GM19438 (cell line): ENCODE data around the gene MYOM3.

ENCODE experiments used
- ATAC-seq: cut with Tn5 transposase; IDR thresholded peaks from one replicate; pipeline ENCODE4 v1.9.1; 2021; ENCODE audit warnings: low read depth; ENCODE audit not compliant: unreplicated experiment

Gene MYOM3

DNA sequence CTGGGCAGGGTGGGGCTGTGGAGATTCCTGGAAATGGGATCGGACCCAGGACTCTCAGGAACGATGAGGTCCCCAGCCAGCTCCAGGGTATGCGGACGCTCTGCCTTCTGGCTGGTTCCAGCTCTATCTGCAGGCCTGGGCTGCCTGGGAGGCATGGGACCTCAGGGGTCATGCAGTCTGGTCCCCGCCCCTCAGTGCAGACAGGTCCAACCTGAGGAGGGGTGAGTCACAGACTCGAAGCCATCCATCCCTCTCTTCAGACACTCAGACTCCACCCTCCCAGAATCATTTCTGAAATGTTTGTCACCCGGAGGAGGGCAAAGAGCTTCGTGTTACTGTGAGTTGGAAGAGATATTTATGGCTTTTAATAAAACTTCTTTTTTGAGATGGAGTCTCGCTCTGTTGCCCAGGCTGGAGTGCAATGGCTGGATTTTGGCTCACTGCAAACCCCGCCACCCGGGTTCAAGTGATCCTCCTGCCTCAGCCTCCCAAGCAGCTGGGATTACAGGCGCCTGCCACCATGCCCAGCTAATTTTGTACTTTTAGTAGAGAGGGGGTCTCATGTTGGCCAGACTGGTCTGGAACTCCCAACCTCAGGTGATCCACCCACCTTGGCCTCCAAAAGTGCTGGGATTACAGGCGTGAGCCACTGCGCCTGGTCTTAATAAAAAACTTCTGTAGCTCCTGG lies 5.9 kb upstream of the MYOM3 start:
- no peak for ATAC-seq

DNA sequence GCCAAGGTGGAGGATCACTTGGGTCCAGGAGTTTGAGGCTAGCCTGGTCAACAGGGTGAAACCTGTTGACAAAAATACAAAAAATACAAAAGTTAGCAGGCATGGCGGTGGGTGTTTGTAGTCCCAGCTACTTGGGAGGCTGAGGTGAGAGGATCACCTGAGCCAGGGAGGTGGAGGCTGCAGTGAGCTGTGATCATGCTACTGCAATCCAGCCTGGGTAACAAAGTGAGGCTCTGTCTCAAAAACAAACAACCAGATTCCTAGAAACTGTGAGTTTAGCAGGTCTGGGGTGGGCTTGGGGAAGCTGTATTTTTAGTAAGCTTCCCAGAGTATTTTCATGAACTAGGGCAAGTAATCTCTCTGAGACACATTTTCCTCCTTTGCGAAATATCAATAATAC lies 5.2 kb upstream of the MYOM3 start:
- ATAC-seq, result no peak

DNA sequence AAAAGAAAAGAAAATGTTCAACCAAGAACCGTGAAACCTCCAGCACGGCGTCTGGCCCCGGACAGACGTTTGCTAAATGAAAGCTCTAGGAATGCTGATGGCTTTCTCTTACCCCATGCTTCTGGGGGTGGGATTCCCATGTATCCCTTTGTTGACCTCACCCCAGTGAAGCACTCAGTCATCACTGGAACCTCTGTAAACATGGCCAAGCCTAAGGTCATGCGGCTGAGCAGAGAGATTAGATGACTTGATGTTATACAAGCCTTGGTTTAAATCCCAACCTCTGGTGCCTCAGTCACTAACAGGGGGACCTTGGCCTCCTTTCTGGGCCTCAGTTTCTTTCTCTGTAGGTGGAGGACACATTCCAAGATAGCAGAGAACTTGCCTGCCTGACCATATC lies 2.8 kb upstream of the MYOM3 start:
- ATAC-seq, result no peak

DNA sequence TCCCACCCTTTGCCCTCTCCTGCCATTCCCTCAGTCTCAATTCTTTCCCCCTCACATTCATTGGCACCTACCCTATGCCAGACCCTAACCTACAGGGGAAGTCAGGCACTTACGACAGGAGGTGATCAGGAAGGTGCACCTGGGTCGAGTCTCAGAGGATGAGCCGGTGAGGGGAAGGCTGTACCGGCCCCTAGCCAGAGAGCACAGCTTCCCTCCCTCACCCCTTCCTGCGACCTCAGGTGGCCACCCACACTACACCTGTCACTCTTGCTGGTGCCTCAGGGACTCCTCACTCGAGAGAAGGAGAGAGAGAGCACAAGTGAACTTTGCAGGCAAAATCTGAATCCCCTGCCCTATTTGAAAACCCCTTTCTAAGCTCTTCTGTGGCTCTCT lies 1.7 kb upstream of the MYOM3 start:
- no peak for ATAC-seq

DNA sequence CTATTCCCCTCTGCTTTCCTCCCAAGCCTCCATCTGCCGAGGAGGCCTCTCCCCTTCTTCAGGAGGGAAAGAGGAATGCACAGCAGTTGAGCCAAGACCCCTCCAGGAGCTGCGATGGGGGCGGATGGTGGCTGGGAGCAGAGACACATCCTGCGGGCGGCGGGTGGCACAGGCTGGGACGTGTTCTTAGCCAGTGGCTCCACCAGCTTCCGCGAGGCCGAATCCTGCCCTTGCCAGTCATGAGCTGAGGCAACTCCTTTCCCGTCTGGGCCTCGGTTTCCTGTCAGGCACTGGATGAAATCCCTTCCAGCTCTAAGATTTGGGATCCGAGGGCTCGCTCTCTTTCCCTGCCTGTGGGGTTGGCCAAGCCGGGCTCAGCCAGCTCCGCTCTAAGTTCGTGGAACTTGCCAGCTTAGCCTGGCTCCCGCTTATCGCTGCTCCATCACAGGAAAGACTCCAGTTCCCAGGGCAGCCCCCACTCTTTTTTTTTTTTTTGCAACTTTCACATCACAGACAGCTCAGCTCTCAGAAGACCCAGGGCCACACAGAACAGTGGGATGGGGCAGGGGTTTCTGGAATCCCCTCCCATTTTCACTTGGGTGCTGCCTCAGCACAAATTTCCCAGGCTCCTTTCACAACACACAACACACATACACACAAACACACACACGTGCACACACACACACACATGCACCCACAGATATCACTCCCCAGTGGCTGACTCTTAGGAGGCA lies 506 bp downstream of the MYOM3 start:
- ATAC-seq, result no peak

DNA sequence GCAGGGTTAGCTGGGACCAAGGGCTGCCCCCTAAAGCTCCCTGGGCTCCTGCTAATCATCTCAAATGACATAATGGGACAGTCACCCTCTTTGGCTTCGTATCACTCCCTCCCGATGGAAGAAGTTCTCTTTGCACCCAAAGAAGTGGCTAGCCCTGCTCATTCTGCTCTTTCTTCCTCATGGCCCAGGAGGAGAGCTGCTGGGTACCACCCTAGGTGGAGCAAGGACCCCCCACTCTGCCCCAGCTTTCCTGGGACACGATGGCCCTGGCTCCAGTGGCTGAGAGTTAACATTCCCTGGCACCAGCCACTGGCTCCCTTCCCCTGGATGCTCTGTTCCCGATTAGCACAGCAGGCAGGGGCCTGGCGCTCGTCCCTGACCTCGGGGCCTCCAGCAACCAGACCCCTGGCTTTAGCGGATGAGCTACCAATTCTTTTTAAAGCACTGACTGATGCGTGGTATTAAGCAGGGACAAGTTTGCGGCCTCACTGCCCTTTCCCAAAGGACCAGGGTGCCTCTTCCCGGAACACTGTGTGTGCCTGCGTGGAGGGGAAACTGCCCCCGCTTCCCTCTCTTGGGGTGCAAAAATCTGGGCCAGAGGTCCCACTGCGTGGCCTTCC lies 1.2 kb downstream of the MYOM3 start:
- no peak for ATAC-seq

DNA sequence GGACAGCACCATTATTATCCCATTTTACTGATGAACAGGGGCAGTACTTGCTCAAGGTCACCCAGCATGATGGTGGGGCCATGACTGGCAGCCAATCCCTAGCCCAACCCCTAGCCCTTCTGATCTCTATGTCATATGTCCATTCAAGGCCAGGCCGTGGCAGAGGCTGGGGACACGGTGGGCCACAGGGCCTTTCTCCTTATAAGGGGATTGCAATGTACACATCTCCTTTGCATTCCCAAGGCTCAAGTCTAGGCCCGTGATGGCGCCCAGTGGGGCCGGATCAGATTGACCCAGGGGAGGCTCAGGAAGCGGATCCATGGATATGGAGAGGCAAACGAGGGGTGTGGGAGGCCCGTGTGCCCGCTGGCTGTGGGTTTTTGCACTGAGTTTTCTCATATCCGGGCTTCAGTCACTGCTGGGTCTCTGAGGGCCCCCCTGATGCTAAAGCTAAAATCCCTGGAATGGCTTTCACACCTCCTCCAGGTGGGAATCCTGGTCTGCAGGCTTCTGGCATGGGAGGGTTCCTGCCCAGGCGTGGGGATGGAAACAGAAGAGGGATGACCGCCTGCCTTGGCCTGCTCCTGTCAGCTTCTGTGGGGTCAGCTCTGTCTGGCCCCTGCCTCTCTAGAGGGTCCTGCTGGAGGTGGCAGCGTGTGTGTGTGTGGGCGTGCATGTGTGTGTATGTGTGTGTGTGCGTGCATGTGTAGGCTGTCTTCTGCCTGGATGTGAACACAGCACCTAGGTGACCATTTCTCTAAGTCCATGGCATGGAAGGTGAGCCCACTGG lies 2.1 kb downstream of the MYOM3 start:
- no peak for ATAC-seq

DNA sequence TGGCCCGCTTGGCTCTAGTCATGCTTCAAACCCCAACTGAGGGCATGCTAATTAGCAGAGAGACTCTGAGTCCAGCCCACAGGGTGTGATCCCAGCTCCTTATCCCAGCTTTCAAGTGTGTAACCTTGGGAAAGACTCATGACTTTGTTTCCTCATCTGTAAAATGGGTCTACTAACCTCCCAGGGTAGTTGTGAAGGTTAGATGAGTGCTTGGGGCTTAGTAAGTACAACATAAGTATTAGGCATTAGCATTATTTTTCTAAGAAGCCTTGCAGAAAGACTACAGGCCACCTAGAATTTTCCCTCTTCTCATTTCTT lies 2.8 kb downstream of the MYOM3 start:
- no peak for ATAC-seq

DNA sequence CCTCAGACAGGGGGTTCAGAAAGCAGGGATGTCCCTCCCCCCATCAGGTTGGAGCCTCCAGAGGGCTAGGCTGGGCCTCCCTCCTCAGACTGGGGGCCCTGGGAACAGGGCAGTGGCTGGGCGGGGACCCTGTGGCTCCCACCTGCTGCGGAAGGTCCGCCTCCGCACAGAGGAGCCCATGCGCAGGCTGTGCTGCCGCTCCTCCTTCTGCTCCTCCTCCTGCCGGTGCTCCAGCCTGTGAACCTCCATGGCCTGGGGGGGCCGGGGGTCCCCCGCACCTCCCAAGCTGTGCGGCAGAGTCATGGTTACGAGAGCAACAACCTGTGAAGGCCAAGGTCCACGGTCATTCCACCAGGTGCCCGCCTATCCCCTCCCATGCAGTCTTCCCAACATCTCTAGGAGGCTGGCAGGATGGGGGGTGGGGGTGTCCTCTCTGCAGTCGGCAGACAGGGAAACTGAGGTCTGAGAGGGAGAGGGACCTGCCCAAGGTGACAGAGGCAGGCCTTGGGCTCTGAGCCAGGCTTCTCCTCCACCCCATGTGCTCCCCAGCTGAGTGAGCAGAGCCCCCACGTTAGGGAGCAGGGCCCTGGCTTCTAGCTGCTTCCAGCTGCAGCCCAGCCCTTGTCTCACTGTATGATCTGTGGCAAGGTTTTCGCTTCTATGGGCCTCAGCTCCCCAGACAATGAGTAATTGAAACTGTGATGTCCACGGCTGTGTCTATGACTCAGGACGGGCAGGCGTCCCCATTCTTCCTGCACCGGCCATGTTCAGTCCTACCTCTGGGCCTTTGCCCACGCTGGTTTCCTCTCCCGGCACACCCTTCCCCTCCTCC lies 3.4 kb downstream of the MYOM3 start:
- no peak for ATAC-seq

DNA sequence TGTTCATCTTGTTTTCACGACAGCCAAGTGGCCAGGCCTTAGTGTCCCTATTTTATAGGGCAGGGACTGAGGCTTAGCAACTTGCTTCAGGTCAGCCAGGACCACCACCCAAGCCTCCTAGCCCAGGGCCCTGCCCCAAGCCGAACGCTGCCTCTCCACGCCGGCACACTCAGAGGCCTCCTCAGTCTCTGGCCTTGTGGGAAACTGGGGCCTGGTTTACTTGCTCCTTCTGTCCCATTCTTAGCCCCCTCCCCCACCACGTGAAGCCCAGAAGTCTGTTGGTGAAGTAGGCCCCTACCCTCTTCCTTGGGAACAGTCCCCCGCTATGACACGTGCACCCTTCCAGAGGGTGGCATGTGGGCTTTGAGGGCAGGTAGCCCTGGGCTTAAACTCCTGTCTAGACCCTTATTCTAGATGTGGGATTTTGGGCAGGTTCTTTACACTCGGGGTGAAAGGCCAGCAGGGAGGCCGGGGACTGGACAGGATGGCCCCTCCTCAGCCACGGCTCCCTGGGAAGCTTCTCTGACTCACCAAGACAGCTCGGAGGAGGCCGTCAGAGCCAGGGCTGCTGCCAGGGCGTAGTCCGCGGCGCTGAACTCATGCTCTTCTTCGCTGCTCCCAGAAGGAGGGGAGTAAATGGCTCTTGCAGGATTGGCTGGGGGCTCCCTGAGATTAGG lies 4.3 kb downstream of the MYOM3 start:
- ATAC-seq, result no peak

DNA sequence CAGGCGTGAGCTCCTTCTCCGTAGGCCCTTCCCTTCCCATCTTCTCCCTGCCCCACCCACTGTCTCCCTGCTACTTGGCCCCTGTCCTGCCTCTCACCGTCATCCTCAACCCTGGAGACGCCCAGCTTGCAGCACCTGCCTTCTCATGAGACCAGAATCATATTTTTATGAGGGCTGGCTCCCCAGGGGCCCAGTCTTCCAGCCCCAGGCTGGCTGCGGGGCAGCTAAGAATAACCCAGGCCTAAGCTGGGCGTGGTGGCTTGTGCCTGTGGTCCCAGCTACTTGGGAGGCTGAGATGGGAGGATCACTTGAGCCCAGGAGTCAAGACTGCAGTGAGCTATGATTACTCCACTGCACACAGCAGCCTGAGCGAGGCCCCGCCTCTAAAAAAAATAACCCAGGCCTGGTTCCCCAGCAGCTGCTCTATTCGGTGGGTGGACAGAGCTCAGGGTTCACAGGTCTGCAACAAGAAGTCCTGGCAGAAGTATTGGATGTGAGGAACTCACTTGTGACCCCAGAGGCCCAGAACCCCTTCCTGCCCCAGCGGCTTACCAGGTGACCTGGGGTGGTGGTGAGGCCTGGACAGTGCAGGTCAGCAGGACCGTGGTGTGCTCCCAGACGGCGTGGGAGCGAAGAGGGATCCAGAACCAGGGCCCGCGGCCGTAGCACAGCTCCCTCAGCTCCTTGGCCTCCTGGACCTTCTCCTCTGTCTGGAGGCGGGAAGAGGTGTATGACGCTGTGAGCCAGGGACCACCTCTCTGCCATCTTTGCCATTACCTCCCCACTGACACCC lies 6.4 kb downstream of the MYOM3 start:
- ATAC-seq, result no peak

DNA sequence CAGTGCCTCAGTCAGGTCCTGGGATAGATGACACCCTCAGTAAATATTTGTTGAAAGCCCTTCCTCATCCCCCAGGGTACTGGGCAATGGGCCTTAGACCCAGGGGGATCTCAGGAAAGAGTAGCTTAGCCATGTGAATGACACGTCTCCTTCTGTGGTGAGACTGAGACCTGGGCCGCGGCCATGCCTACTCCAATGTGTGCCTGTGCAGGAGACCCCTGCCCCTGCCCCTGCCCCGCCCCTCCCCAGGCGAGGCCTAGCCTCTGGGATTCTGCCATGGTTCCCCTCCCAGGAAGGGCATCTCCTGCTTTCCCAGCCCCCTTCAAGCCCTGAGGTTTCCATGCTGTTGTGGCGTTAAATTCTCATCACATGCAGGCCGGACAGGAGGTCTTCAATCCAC lies 7.1 kb downstream of the MYOM3 start:
- no peak for ATAC-seq

DNA sequence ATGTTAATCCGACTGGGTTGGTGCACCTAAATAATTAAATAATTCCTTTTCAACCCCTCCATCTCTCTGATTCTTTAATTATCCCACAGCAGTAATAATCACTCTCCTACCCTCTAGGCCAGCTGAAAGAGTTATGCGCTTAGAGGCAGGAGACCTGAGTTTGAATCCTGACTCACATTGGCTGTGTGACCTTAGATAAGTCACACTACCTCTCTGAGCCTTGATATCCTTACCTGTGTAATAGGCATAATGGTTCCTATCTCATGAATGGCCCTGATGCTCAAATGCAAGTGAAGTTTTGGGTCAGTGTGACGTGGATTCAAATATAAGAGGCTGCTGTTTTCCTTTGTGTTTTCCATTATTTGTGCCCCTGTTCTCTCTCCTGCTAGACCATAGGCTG lies 8.1 kb downstream of the MYOM3 start:
- no peak for ATAC-seq

DNA sequence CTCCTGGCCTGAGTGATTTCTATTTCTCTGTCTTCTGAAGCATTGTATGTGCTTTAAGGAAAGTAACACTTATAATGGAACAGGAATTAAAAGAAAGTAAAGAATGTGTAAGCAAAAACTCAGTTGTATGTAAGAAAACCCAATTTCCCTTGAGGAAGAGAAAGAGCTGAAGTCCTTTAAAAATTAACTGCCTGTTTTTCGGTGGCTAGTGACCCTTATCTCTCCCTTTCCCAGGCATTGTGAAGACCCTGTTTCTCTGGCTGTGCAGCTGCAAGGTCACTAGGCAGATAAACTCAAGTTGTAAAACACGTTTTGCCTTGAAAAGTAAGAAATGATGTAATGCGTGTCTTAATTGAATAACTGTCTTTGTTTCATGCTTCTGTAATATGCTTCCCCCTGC lies 8.5 kb downstream of the MYOM3 start:
- ATAC-seq, result no peak

DNA sequence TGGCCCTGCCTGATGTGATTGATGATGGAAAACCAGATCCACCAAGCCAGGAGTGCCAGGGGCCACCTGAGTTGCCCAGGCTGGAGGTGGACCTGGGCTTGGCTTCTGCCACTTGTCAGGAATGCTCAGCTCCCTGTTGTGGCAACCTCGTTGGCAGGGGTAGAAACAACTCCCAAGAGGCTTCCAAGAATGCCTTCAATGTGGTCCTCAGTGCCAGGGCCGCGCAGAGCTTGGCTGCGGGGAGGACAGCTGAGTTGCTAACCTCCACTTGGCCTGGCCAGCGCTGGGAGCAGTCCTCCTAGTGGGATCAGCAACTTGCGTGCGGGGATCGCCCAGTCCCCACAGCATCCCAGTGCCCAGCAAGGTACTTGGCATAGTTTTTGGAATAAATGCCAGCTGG lies 9.0 kb downstream of the MYOM3 start:
- no peak for ATAC-seq

DNA sequence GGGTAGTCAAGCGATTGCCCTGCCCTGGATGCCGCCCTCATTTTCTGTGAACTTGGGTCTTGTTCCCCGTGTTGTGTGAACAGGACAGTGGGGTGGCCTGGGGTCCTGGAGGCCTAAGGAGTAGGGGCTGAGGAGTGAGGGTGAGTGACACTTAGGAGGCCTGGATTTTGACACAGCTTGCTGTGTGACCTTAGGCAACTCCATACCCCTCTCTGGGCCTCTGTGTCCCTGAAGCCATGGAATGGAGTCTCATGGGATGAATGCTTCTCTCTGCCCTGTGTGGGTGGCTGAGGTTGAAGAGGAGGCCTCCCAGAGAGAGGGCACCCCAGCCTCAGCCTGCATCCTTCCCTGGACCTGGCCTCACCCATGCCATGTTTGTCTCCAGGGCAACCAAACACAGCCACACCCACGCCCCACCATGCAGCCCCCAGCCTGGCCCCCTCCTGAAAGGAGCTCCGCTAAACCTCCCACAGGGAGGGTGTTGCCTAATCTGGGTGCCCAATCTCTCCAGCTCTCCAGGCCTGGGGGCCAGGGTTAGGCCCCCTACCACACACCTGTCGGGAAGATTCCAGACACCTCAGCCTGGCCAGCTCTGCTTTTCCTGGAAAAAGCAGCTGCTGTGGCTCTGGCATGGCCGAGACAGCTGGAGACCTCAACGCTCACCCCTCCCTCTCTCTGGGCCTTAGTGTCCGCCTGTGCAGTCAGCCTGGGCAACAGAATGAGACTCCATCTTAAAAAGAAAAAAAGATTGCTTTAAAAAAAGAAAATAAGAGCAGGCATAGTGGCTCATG lies 9.9 kb downstream of the MYOM3 start:
- ATAC-seq, result no peak

DNA sequence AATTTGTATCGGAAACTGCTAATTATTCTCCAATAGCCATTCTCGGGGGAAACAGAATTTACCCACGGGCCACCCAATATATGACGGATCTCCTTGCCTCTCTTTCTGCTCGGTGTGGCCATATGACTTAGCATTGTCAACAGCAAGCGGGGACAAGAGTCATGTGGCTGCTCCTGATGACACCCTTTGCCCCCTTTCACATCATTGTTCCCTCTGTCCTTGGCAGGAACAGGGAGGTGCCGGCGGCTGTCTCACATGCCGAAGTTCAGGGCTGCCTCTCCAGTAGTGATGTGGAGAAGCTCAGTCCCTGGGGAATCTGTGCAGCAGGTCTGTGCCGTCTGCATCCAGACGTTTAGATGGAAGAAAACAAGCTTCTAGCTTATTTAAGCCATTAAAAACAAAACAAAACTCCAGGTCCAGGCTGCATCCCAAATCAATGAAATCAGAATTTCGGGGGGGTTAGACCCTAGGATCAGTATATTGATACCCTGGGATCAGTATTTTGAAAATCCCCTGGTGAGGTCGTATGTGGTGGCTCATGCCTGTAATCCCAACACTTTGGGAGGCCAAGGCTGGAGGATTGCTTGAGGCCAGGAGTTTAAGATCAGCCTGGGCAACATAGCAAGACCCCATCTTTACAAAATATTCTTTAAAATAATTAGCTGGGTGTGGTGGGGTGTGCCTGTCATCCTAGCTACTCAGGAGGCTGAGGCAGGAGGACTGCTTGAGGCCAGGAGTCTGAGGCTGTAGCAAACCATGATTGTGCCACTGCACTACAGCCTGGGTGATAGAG lies 10.8 kb downstream of the MYOM3 start:
- ATAC-seq, result no peak
